Activated CD4-positive, alpha-beta T cell treated with anti-CD3 and anti-CD28 coated beads, Interleukin-2, amount 50 U/mL, for 1 hour (primary cell): ENCODE results near the gene MACROD2.

ENCODE experiments used
- DNase-seq: peaks from one replicate; pipeline ENCODE4 v3.0.0-alpha.2; 2020

Gene MACROD2

GRCh38 chr20:14691994-14692393, 696.7 kb downstream of the MACROD2 start:
- no peak for DNase-seq

GRCh38 chr20:14696478-14696877, 701.2 kb downstream of the MACROD2 start:
- no peak for DNase-seq

GRCh38 chr20:14696937-14697336, 701.6 kb downstream of the MACROD2 start:
- DNase-seq: no peak

- DNase-seq: no peak
Observed at GRCh38 chr20:14698125-14698524, 702.8 kb downstream of the MACROD2 start.

- DNase-seq: no peak
Observed at GRCh38 chr20:14698605-14699373, 703.5 kb downstream of the MACROD2 start.

- no peak for DNase-seq
Observed at GRCh38 chr20:14700639-14700960, 705.3 kb downstream of the MACROD2 start.

GRCh38 chr20:14701326-14701725, 706.0 kb downstream of the MACROD2 start:
- no peak for DNase-seq

- no peak for DNase-seq
Observed at GRCh38 chr20:14706555-14706954, 711.2 kb downstream of the MACROD2 start.

GRCh38 chr20:14707026-14707680, 711.8 kb downstream of the MACROD2 start:
- no peak for DNase-seq

GRCh38 chr20:14707865-14708596, 712.7 kb downstream of the MACROD2 start:
- no peak for DNase-seq

GRCh38 chr20:14709439-14709838, 714.1 kb downstream of the MACROD2 start:
- DNase-seq: no peak

GRCh38 chr20:14710951-14711350, 715.6 kb downstream of the MACROD2 start:
- DNase-seq: no peak

GRCh38 chr20:14711652-14712051, 716.3 kb downstream of the MACROD2 start:
- DNase-seq: no peak

- no peak for DNase-seq
Observed at GRCh38 chr20:14712302-14712739, 717.0 kb downstream of the MACROD2 start.

- no peak for DNase-seq
Observed at GRCh38 chr20:14715400-14715799, 720.1 kb downstream of the MACROD2 start.

- no peak for DNase-seq
Observed at GRCh38 chr20:14716351-14716801, 721.1 kb downstream of the MACROD2 start.

- DNase-seq: no peak
Observed at GRCh38 chr20:14717134-14717999, 722.1 kb downstream of the MACROD2 start.

GRCh38 chr20:14720251-14720650, 724.9 kb downstream of the MACROD2 start:
- no peak for DNase-seq

GRCh38 chr20:14721926-14722452, 726.7 kb downstream of the MACROD2 start:
- no peak for DNase-seq

GRCh38 chr20:14723614-14724013, 728.3 kb downstream of the MACROD2 start:
- no peak for DNase-seq

GRCh38 chr20:14724036-14724435, 728.7 kb downstream of the MACROD2 start:
- DNase-seq: no peak

- DNase-seq: no peak
Observed at GRCh38 chr20:14724468-14724867, 729.2 kb downstream of the MACROD2 start.

- DNase-seq: no peak
Observed at GRCh38 chr20:14726591-14726990, 731.3 kb downstream of the MACROD2 start.
